IMR-90 (cell line): ENCODE results near the gene CDH22. TPM values are rescaled to one million over a fixed set of nuclear protein-coding genes. Genes with fewer than 3 reads are reported as not detected.

Experiments used
- ATAC-seq: fragments of 200-7000 bp; cut with Tn5 transposase; 2 replicates; pipeline ENCODE4 v1.9.1; 2020; ENCODE audit warnings: low read depth, mild to moderate bottlenecking, moderate library complexity
- BruUV-seq: library from RNA; stranded (reverse); fragments of 400-500 nt; replicated peaks from 2 replicates; lab custom pipeline; 2021; lab: Mats Ljungman, UMichigan
- CTCF ChIA-PET: fragments of 300-600 bp; formaldehyde crosslinking; extraction: SDS; loops from one replicate; lab custom pipeline; 2021; ENCODE audit warnings: antibody characterized with exemption; lab: Yijun Ruan, JAX
- POLR2A ChIA-PET: fragments of 300-600 bp; sonication (Branson Sonifier 250); formaldehyde crosslinking; loops from one replicate; lab custom pipeline; 2022; ENCODE audit warnings: antibody characterized with exemption; ENCODE audit not compliant: unreplicated experiment; lab: Charles Lee
- DNase-seq: peaks from one replicate; pipeline ENCODE4 v3.0.0; 2013
- H2AFZ ChIP-seq: replicated peaks from 2 replicates; pipeline ENCODE3; 2013; ENCODE audit warnings: low read length, mild to moderate bottlenecking; ENCODE audit not compliant: poor library complexity
- H2AK5ac ChIP-seq: 2 replicates; pipeline ENCODE4 v1.6.1; 2013; ENCODE audit warnings: low read depth, low read length, inconsistent platforms
- H2AK9ac ChIP-seq: replicated peaks from 2 replicates; pipeline ENCODE3; 2013; ENCODE audit warnings: mild to moderate bottlenecking, low read depth, low read length, moderate library complexity; ENCODE audit not compliant: poor library complexity
- H2BK120ac ChIP-seq: 2 replicates; pipeline ENCODE4 v1.6.1; 2013; ENCODE audit warnings: low read depth, low read length, inconsistent platforms
- H2BK15ac ChIP-seq: 3 replicates; pipeline ENCODE4 v1.6.1; 2013; ENCODE audit warnings: low read depth, low read length, inconsistent platforms
- H2BK20ac ChIP-seq: 2 replicates; pipeline ENCODE4 v1.6.1; 2013; ENCODE audit warnings: low read depth, mild to moderate bottlenecking, inconsistent platforms, low read length, moderate library complexity
- H2BK5ac ChIP-seq: 2 replicates; pipeline ENCODE4 v1.6.1; 2013; ENCODE audit warnings: mild to moderate bottlenecking, low read depth, low read length, inconsistent platforms; ENCODE audit not compliant: poor library complexity, severe bottlenecking
- H3K14ac ChIP-seq: replicated peaks from 2 replicates; pipeline ENCODE4 v1.6.1; 2013; ENCODE audit warnings: low read depth, low read length, inconsistent platforms
- H3K18ac ChIP-seq: 2 replicates; pipeline ENCODE4 v1.6.1; 2013; ENCODE audit warnings: low read depth, low read length, control low read depth
- H3K23ac ChIP-seq: 2 replicates; pipeline ENCODE4 v1.6.1; 2013; ENCODE audit warnings: low read depth, low read length, inconsistent platforms
- H3K27ac ChIP-seq: 2 replicates; pipeline ENCODE4 v1.5.1; 2013; ENCODE audit warnings: mild to moderate bottlenecking, control low read depth, low read length; ENCODE audit not compliant: insufficient read depth
- H3K27me3 ChIP-seq: 2 replicates; pipeline ENCODE4 v1.6.1; 2013; ENCODE audit warnings: low read length; ENCODE audit not compliant: control insufficient read depth, insufficient read depth
- H3K36me3 ChIP-seq: 2 replicates; pipeline ENCODE4 v1.6.1; 2013; ENCODE audit warnings: low read length, mixed read lengths; ENCODE audit not compliant: control insufficient read depth, insufficient read depth
- H3K4ac ChIP-seq: 2 replicates; pipeline ENCODE4 v1.6.1; 2013; ENCODE audit warnings: low read depth, low read length, inconsistent platforms
- H3K4me1 ChIP-seq: 2 replicates; pipeline ENCODE4 v1.6.1; 2013; ENCODE audit warnings: low read length, mixed read lengths; ENCODE audit not compliant: control insufficient read depth, insufficient read depth
- H3K4me2 ChIP-seq: 2 replicates; pipeline ENCODE4 v1.6.1; 2013; ENCODE audit warnings: low read depth, mild to moderate bottlenecking, control low read depth, low read length, moderate library complexity
- H3K4me3 ChIP-seq: 2 replicates; pipeline ENCODE4 v1.5.1; 2013; ENCODE audit warnings: low read depth, mild to moderate bottlenecking, control low read depth, low read length, moderate library complexity; ENCODE audit not compliant: insufficient read depth
- H3K56ac ChIP-seq: 2 replicates; pipeline ENCODE4 v1.6.1; 2013; ENCODE audit warnings: low read length, inconsistent platforms; ENCODE audit not compliant: insufficient read depth; ENCODE audit errors: extremely low read depth
- H3K79me1 ChIP-seq, 2 experiments: 2 replicates each; pipeline ENCODE4 v1.6.1; 2013; ENCODE audit warnings: low read length in 2 of 2, inconsistent platforms in 1 of 2, low read depth in 1 of 2
- H3K9ac ChIP-seq: 2 replicates; pipeline ENCODE4 v1.6.1; 2013; ENCODE audit warnings: low read depth, low read length, control low read depth
- H3K9me1 ChIP-seq: 2 replicates; pipeline ENCODE4 v1.6.1; 2013; ENCODE audit warnings: low read length, inconsistent platforms; ENCODE audit not compliant: insufficient read depth
- H3K9me3 ChIP-seq: 2 replicates; pipeline ENCODE4 v1.6.1; 2013; ENCODE audit warnings: low read length; ENCODE audit not compliant: control insufficient read depth, insufficient read depth
- H4K20me1 ChIP-seq: 2 replicates; pipeline ENCODE4 v1.6.1; 2013; ENCODE audit warnings: low read length, inconsistent platforms; ENCODE audit not compliant: insufficient read depth
- H4K5ac ChIP-seq: 2 replicates; pipeline ENCODE4 v1.6.1; 2013; ENCODE audit warnings: mild to moderate bottlenecking, low read depth, low read length, control low read depth
- H4K8ac ChIP-seq, 2 experiments: 2 replicates each; pipeline ENCODE4 v1.6.1; 2013; ENCODE audit warnings: low read depth in 2 of 2, low read length in 2 of 2, control low read depth in 1 of 2, inconsistent platforms in 1 of 2
- H4K91ac ChIP-seq: 2 replicates; pipeline ENCODE4 v1.6.1; 2013; ENCODE audit warnings: low read depth, low read length, inconsistent platforms; ENCODE audit not compliant: insufficient read depth
- CHD1 ChIP-seq: IDR thresholded peaks from 2 replicates; pipeline ENCODE4 v1.6.1; 2012; ENCODE audit warnings: low read depth, low read length, improper control_type of control experiment
- FOS ChIP-seq: fragments of 150-350 bp; IDR thresholded peaks from 2 replicates; pipeline ENCODE4 v1.6.1; 2016; ENCODE audit warnings: low read depth, low read length
- MAZ ChIP-seq: IDR thresholded peaks from 2 replicates; pipeline ENCODE4 v1.6.1; 2012; ENCODE audit warnings: low read depth, mild to moderate bottlenecking, low read length, improper control_type of control experiment, moderate library complexity, borderline replicate concordance
- RAD21 ChIP-seq: IDR thresholded peaks from 2 replicates; pipeline ENCODE4 v1.6.1; 2012; ENCODE audit warnings: low read length, improper control_type of control experiment
- RCOR1 ChIP-seq: IDR thresholded peaks from 2 replicates; pipeline ENCODE4 v1.6.1; 2012; ENCODE audit warnings: mild to moderate bottlenecking, low read length, improper control_type of control experiment; ENCODE audit not compliant: insufficient replicate concordance
- RFX5 ChIP-seq: IDR thresholded peaks from 2 replicates; pipeline ENCODE4 v1.8.0; 2012; ENCODE audit warnings: low read depth, mild to moderate bottlenecking, low read length, moderate library complexity
- SMC3 ChIP-seq: fragments of 150-350 bp; IDR thresholded peaks from 2 replicates; pipeline ENCODE4 v1.6.1; 2016; ENCODE audit warnings: low read depth, mild to moderate bottlenecking, antibody characterized with exemption, low read length, moderate library complexity
- WGBS, 2 experiments: methylation state at CpG; one replicate each; pipeline versions ENCODE4 v1.1.5 to v1.1.7; 2013; ENCODE audit warnings: missing lambda C conversion rate in 2 of 2; ENCODE audit not compliant: insufficient read length in 1 of 2; ENCODE audit errors: extremely low coverage in 2 of 2; 5-methylcytosine and 5-hydroxymethylcytosine counted together
- dilution Hi-C: fragments of 300-500 bp; cut with HindIII; formaldehyde crosslinking; loops from one replicate; pipeline ENCODE4 v1.14.3; 2018; ENCODE audit warnings: low sequenced_read_pairs; ENCODE audit not compliant: unreplicated experiment
- in situ Hi-C: fragments of 300-500 bp; cut with MboI; formaldehyde crosslinking; loops from 3 replicates; pipeline ENCODE4 v1.14.3; 2019; ENCODE audit warnings: low sequenced_read_pairs, inconsistent platforms, mixed read lengths
- intact Hi-C: fragments of 100-400 bp; cut with micrococcal nuclease; formaldehyde crosslinking; loops from 2 replicates; pipeline ENCODE4 v1.10.0; 2022
- polyA plus RNA-seq, 3 experiments: library from polyadenylated mRNA; depleted of rRNA; stranded (reverse); fragments of >200 nt; gene quantifications; 2 replicates each; pipeline ENCODE4 v1.2.3, GENCODE V29; 2012; ENCODE audit warnings: low replicate concordance in 1 of 3
- total RNA-seq: library from RNA; depleted of rRNA; stranded (reverse); fragments of >200 nt; gene quantifications from 2 replicates; pipeline ENCODE4 v1.2.3, GENCODE V29; 2012
- TF ChIP-seq, protein P1 (sequence below): fragments of 150-350 bp; IDR thresholded peaks from 2 replicates; pipeline ENCODE4 v1.6.1; 2017; ENCODE audit warnings: mild to moderate bottlenecking, antibody characterized with exemption, low read length, low read depth

CDH22 gene
- total and polyA plus RNA-seq, 2 of the 4 experiments (the other 2 are of a cell fraction): not detected

DNA sequence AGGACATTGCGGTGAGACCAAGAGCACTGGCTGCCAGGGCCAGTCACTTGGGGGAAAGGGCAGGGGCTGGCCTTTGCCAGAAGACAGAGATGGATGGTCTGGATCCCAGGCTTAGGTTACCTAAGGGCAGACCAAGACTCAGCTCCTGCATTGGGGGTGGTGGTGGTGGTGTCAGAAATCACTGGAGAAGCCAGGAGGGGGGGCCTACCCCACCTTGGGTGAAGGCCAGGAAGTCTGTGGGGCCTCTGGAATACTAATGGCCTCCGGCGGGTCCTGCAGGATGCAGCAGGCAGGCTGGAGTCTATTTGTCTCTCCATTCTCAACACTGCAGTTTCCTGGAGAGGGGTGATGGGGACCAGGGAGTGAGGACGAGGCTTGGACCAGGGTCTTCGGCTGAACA, 157.4 kb downstream of the CDH22 start:
- H3K4me3 ChIP-seq: no peak overlapping the region
- no peak overlapping the region for H3K9ac ChIP-seq
- no peaks in the 10 kb centered on the region for H3K36me3 ChIP-seq
- H3K27me3 ChIP-seq: peaks cover 16% of the 10 kb centered on the region
- no peak overlapping the region for H4K5ac ChIP-seq
- BruUV-seq: no TSS peak
- no peaks in the 10 kb centered on the region for H3K9me1 ChIP-seq
- no peak overlapping the region for H2BK20ac ChIP-seq
- dilution Hi-C loops (no loop called here), intact Hi-C loops (no loop called here), in situ Hi-C loops (no loop called here)
- H4K91ac ChIP-seq: no peak overlapping the region
- no peaks in the 10 kb centered on the region for H4K20me1 ChIP-seq
- WGBS, 2 experiments: 17% methylated on average over 1 of the region's 5 CpGs; no CpG with 5 or more reads in 1 of the 2 experiments
- ATAC-seq (no peak), DNase-seq (no peak)
- no peaks in the 10 kb centered on the region for H3K79me1 ChIP-seq
- H3K18ac ChIP-seq: no peak overlapping the region
- TF ChIP-seq RFX5 (no peak), MAZ (no peak), RAD21 (no peak), RCOR1 (no peak), SMC3 (no peak), FOS (no peak), CHD1 (no peak)
- TF ChIP-seq, protein P1, sequence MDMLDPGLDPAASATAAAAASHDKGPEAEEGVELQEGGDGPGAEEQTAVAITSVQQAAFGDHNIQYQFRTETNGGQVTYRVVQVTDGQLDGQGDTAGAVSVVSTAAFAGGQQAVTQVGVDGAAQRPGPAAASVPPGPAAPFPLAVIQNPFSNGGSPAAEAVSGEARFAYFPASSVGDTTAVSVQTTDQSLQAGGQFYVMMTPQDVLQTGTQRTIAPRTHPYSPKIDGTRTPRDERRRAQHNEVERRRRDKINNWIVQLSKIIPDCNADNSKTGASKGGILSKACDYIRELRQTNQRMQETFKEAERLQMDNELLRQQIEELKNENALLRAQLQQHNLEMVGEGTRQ: no peak
- no peaks in the 10 kb centered on the region for H3K4me1 ChIP-seq
- ChIA-PET POLR2A (no interaction called here), CTCF (interaction anchor here (0.6 kb wide), 1 partner anchor 63 kb away, joined by 3 read pairs; no protein-coding TSS in a partner anchor)
- H2AFZ ChIP-seq: no peak overlapping the region
- H3K4ac ChIP-seq: no peak overlapping the region
- H2AK9ac ChIP-seq: no peak overlapping the region
- no peaks in the 10 kb centered on the region for H3K9me3 ChIP-seq
- H3K27ac ChIP-seq: no peak overlapping the region
- no peak overlapping the region for H3K56ac ChIP-seq
- no peak overlapping the region for H3K4me2 ChIP-seq
- H2AK5ac ChIP-seq: no peak overlapping the region
- H3K23ac ChIP-seq: no peak overlapping the region
- no peak overlapping the region for H3K14ac ChIP-seq
- no peak overlapping the region for H2BK15ac ChIP-seq
- no peak overlapping the region for H2BK120ac ChIP-seq
- H2BK5ac ChIP-seq: no peak overlapping the region
- no peak overlapping the region for H4K8ac ChIP-seq
